Measurements from ENCODE around the gene EFNA3.

DNA sequence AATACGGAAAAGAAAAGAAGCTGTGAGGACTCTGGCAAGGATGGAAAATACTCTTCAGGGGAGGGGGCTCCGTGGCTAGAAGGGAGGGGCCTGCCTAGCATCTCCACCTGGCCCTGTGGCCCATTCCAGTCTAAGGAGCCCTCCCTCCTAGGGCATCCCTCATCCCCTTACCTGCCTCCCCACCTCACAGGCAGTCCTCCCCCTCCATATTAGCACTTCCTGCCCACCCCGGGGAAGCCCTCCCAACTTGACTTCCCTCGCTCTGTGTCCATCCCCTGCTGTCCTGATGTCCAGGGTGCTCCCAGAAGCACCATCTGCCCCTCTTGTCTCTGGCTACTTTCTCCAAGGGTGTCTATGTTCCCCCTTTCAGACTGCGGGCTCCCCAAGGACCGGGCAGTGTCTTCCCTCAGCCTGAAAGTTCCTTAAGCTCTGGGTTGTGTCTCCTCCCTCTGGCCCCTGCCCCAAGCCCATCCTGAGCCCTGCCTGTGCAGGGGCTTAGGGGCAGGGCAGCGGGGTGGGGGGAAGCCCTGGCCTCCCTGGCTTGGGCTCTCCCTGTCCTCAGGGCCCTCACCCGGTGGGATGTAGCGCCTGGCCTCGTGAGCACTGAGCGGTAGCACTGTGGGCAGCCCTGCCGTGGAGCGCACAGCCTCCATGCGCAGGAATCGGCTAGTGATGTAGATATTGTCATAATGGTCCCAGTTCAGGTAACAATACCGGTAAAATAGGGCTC, 49.0 kb upstream of the EFNA3 start:
- TF ChIP-seq CTCF (IDR thresholded peaks at IDR 0.05 in 2 of 3, conservative IDR thresholded peaks at IDR 0.05 in 1 of 3; ENCODE audit: borderline replicate concordance in 1 of 3, insufficient read depth in 1 of 3, low read depth in 2 of 3, low read length in 2 of 3) (no peak), POLR2A (IDR thresholded peaks at IDR 0.05; ENCODE audit: borderline replicate concordance, extremely low read depth, insufficient read depth, insufficient read length) (no peak)

Data from HCT116 (cell line).